ENCODE data around the gene HMCN1.
"Not testable (repeated sequence)": the region's sequence is repeated elsewhere in the genome, so short reads cannot be mapped to it uniquely, and the experiment has no call there.

Gene HMCN1

DNA sequence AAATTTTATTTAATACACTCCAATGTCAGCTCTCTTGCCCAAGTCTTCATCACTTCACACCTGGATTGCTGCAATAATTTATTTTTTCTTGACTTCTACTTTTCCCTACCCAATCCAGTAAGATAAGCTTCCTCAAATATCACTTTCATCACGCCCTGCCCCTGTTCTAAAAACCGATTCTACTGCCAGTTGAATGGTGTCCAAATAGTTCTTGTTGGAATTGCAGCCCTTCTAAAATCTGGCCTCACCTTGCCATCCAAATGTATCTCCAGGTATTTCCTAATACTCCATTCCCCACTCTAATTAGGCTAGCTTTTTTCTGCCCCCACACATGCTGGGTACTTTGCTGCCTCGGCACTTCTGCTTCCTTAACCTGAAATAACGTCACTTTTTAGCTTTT is 152.5 kb downstream of the HMCN1 start:
- Mint-ChIP-seq H3K4me1 (ENCODE audit: low read depth in 2 of 2) (no peaks in the 10 kb centered on the region), H3K36me3 (ENCODE audit: insufficient read depth) (no peaks in the 10 kb centered on the region), H3K27ac (no peak overlapping the region), H3K9me3 (no peaks in the 10 kb centered on the region), H3K4me3 (no peak overlapping the region), H3K27me3 (no peaks in the 10 kb centered on the region)
- ATAC-seq (replicated peaks) (no peak), DNase-seq (no peak)

GRCh38 chr1:185892831-185893403 is 158.7 kb downstream of the HMCN1 start:
- H3K27ac Mint-ChIP-seq; ATAC-seq (replicated peaks); DNase-seq; H3K27me3 Mint-ChIP-seq; H3K9me3 Mint-ChIP-seq; H3K4me1 Mint-ChIP-seq (ENCODE audit: low read depth in 2 of 2); H3K4me3 Mint-ChIP-seq; H3K36me3 Mint-ChIP-seq (ENCODE audit: insufficient read depth): not testable (repeated sequence)

DNA sequence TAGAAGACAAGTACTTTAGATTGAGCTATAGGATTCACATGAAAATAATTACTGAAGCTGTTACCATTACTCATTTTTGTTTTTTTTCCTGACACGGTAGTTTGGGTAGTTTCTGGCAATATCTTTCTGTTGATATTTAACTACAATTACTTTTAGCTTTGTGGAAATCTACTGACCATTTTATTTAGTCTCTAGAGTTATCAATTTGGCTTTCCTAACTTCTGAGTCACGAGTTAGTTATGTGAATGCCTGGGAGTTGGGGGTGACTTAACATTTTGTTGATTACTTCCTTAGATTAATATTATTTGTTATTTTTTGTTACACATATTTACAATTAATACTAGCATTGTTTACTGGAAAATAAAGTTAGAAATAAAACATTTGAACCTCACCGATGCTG is 160.6 kb downstream of the HMCN1 start:
- H3K36me3 Mint-ChIP-seq (ENCODE audit: insufficient read depth), result no peaks in the 10 kb centered on the region
- no peak overlapping the region for H3K27ac Mint-ChIP-seq
- DNase-seq, result no peak
- no peak overlapping the region for H3K4me3 Mint-ChIP-seq
- no peaks in the 10 kb centered on the region for H3K4me1 Mint-ChIP-seq (ENCODE audit: low read depth in 2 of 2)
- H3K9me3 Mint-ChIP-seq, result peaks cover 0 to 2% of the 10 kb centered on the region in 2 donors
- no peaks in the 10 kb centered on the region for H3K27me3 Mint-ChIP-seq
- no peak for ATAC-seq (replicated peaks)

GRCh38 chr1:185895208-185895900 is 161.2 kb downstream of the HMCN1 start:
- no peak overlapping the region for H3K4me3 Mint-ChIP-seq
- H3K9me3 Mint-ChIP-seq, result peaks cover 0 to 2% of the 10 kb centered on the region in 2 donors
- ATAC-seq (replicated peaks) (no peak), DNase-seq (no peak)
- H3K27me3 Mint-ChIP-seq, result no peaks in the 10 kb centered on the region
- H3K4me1 Mint-ChIP-seq (ENCODE audit: low read depth in 2 of 2), result no peaks in the 10 kb centered on the region
- H3K27ac Mint-ChIP-seq, result no peak overlapping the region
- H3K36me3 Mint-ChIP-seq (ENCODE audit: insufficient read depth), result no peaks in the 10 kb centered on the region

GRCh38 chr1:185896863-185897262 is 162.7 kb downstream of the HMCN1 start:
- DNase-seq, result no peak
- H3K36me3 Mint-ChIP-seq (ENCODE audit: insufficient read depth), result no peaks in the 10 kb centered on the region
- ATAC-seq (replicated peaks), result no peak
- peaks cover 0 to 1% of the 10 kb centered on the region in 2 donors for H3K9me3 Mint-ChIP-seq
- no peak overlapping the region for H3K27ac Mint-ChIP-seq
- H3K4me3 Mint-ChIP-seq, result no peak overlapping the region
- no peaks in the 10 kb centered on the region for H3K27me3 Mint-ChIP-seq
- H3K4me1 Mint-ChIP-seq (ENCODE audit: low read depth in 2 of 2), result no peaks in the 10 kb centered on the region

DNA sequence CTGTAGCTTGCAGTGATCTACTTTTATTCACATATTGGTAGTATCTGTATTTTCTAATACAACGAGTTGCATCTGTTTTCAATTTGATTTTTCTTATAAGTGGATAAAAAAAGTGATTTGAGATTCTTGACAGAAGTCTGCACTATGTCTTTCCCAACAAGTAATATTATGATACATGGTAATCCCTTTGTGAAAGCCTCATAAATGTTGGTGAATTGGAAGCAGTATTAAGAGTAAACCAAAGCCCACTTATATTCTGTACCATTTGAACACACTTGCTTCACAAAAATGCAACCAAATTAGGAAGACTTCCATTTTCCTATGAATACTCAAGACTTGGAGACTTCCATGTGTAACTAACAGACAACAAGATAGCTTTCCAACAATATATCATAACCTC is 172.0 kb downstream of the HMCN1 start:
- Mint-ChIP-seq H3K27ac (no peak overlapping the region), H3K9me3 (no peaks in the 10 kb centered on the region), H3K27me3 (no peaks in the 10 kb centered on the region), H3K36me3 (ENCODE audit: insufficient read depth) (no peaks in the 10 kb centered on the region), H3K4me3 (no peak overlapping the region), H3K4me1 (ENCODE audit: low read depth in 2 of 2) (no peaks in the 10 kb centered on the region)
- ATAC-seq (replicated peaks) (no peak), DNase-seq (no peak)

- ATAC-seq (replicated peaks) (no peak), DNase-seq (no peak)
- Mint-ChIP-seq H3K4me3 (no peak overlapping the region), H3K36me3 (ENCODE audit: insufficient read depth) (no peaks in the 10 kb centered on the region), H3K4me1 (ENCODE audit: low read depth in 2 of 2) (no peaks in the 10 kb centered on the region), H3K27me3 (no peaks in the 10 kb centered on the region), H3K9me3 (no peaks in the 10 kb centered on the region), H3K27ac (no peak overlapping the region)
Observed at GRCh38 chr1:185907246-185907645, 173.1 kb downstream of the HMCN1 start.

- ATAC-seq (replicated peaks) (no peak), DNase-seq (no peak)
- Mint-ChIP-seq H3K9me3 (no peaks in the 10 kb centered on the region), H3K27me3 (no peaks in the 10 kb centered on the region), H3K4me1 (ENCODE audit: low read depth in 2 of 2) (no peaks in the 10 kb centered on the region), H3K36me3 (ENCODE audit: insufficient read depth) (no peaks in the 10 kb centered on the region), H3K4me3 (no peak overlapping the region), H3K27ac (no peak overlapping the region)
Observed at GRCh38 chr1:185911978-185912377, 177.8 kb downstream of the HMCN1 start.

- Mint-ChIP-seq H3K4me3 (no peak overlapping the region), H3K27ac (no peak overlapping the region), H3K27me3 (no peaks in the 10 kb centered on the region), H3K36me3 (ENCODE audit: insufficient read depth) (no peaks in the 10 kb centered on the region), H3K4me1 (ENCODE audit: low read depth in 2 of 2) (no peaks in the 10 kb centered on the region), H3K9me3 (no peaks in the 10 kb centered on the region)
- no peak for ATAC-seq (replicated peaks)
- no peak for DNase-seq
Observed at GRCh38 chr1:185912504-185912903, 178.3 kb downstream of the HMCN1 start.

- no peak for DNase-seq
- Mint-ChIP-seq H3K4me1 (ENCODE audit: low read depth in 2 of 2) (no peaks in the 10 kb centered on the region), H3K36me3 (ENCODE audit: insufficient read depth) (no peaks in the 10 kb centered on the region), H3K4me3 (no peak overlapping the region), H3K27ac (no peak overlapping the region), H3K9me3 (no peaks in the 10 kb centered on the region), H3K27me3 (no peaks in the 10 kb centered on the region)
- no peak for ATAC-seq (replicated peaks)
Observed at GRCh38 chr1:185914089-185914488, 179.9 kb downstream of the HMCN1 start.

- ATAC-seq (replicated peaks), result no peak
- no peak overlapping the region for H3K4me3 Mint-ChIP-seq
- no peaks in the 10 kb centered on the region for H3K36me3 Mint-ChIP-seq (ENCODE audit: insufficient read depth)
- no peak overlapping the region for H3K27ac Mint-ChIP-seq
- no peak for DNase-seq
- H3K4me1 Mint-ChIP-seq (ENCODE audit: low read depth in 2 of 2), result no peaks in the 10 kb centered on the region
- H3K27me3 Mint-ChIP-seq, result no peaks in the 10 kb centered on the region
- no peaks in the 10 kb centered on the region for H3K9me3 Mint-ChIP-seq
Observed at GRCh38 chr1:185916861-185917260, 182.7 kb downstream of the HMCN1 start.

GRCh38 chr1:185917646-185918045 is 183.5 kb downstream of the HMCN1 start:
- no peak overlapping the region for H3K4me3 Mint-ChIP-seq
- no peaks in the 10 kb centered on the region for H3K4me1 Mint-ChIP-seq (ENCODE audit: low read depth in 2 of 2)
- no peaks in the 10 kb centered on the region for H3K9me3 Mint-ChIP-seq
- no peak overlapping the region for H3K27ac Mint-ChIP-seq
- ATAC-seq (replicated peaks) (no peak), DNase-seq (no peak)
- no peaks in the 10 kb centered on the region for H3K36me3 Mint-ChIP-seq (ENCODE audit: insufficient read depth)
- no peaks in the 10 kb centered on the region for H3K27me3 Mint-ChIP-seq

- no peak overlapping the region for H3K27ac Mint-ChIP-seq
- no peaks in the 10 kb centered on the region for H3K4me1 Mint-ChIP-seq (ENCODE audit: low read depth in 2 of 2)
- no peaks in the 10 kb centered on the region for H3K9me3 Mint-ChIP-seq
- no peak for ATAC-seq (replicated peaks)
- no peaks in the 10 kb centered on the region for H3K36me3 Mint-ChIP-seq (ENCODE audit: insufficient read depth)
- no peak overlapping the region for H3K4me3 Mint-ChIP-seq
- no peaks in the 10 kb centered on the region for H3K27me3 Mint-ChIP-seq
- no peak for DNase-seq
Observed at GRCh38 chr1:185920602-185921001, 186.4 kb downstream of the HMCN1 start.

GRCh38 chr1:185921636-185922035 is 187.4 kb downstream of the HMCN1 start:
- Mint-ChIP-seq H3K4me1 (ENCODE audit: low read depth in 2 of 2) (no peaks in the 10 kb centered on the region), H3K4me3 (no peak overlapping the region), H3K36me3 (ENCODE audit: insufficient read depth) (no peaks in the 10 kb centered on the region), H3K27me3 (no peaks in the 10 kb centered on the region), H3K27ac (no peak overlapping the region), H3K9me3 (no peaks in the 10 kb centered on the region)
- ATAC-seq (replicated peaks) (no peak), DNase-seq (no peak)
